Measurements from ENCODE around the gene NKX1-2. TPM values are rescaled to one million over a fixed set of nuclear protein-coding genes. Genes with fewer than 3 reads are reported as not detected.

Gene NKX1-2
- total RNA-seq, 1 experiment from 2014 or later = 57.7 TPM

DNA sequence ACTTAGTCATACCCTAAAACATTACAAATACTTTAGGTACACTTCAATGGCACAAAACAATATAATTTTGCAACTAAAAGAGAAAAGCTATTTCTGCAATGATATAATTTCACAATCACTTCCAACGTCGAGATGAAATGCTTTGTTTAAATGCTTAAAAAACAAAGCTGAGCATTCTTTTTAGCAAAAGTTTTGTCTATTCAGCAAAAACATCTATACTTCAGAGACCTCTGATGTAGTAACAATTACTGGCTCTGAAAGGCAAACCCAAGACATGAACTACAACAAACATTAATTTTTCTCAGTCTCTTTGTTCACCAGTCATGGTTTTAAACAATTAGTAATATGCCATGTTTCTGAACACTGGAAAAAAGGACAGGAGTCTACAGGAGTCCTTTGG, 47.6 kb downstream of the NKX1-2 start:
- Mint-ChIP-seq H3K27ac (no peak overlapping the region), H3K27me3 (ENCODE audit: low read depth) (no peaks in the 10 kb centered on the region), H3K4me1 (peaks cover 9% of the 10 kb centered on the region), H3K9me3 (no peaks in the 10 kb centered on the region), H3K4me3 (no peak overlapping the region), H3K36me3 (peaks cover 48% of the 10 kb centered on the region)
- CTCF ChIA-PET = no interaction called here
- TF ChIP-seq, protein P1, sequence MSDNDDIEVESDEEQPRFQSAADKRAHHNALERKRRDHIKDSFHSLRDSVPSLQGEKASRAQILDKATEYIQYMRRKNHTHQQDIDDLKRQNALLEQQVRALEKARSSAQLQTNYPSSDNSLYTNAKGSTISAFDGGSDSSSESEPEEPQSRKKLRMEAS (CRISPR knock-in tag; IDR thresholded peaks at IDR 0.05) = no peak
- TF ChIP-seq, protein P2, sequence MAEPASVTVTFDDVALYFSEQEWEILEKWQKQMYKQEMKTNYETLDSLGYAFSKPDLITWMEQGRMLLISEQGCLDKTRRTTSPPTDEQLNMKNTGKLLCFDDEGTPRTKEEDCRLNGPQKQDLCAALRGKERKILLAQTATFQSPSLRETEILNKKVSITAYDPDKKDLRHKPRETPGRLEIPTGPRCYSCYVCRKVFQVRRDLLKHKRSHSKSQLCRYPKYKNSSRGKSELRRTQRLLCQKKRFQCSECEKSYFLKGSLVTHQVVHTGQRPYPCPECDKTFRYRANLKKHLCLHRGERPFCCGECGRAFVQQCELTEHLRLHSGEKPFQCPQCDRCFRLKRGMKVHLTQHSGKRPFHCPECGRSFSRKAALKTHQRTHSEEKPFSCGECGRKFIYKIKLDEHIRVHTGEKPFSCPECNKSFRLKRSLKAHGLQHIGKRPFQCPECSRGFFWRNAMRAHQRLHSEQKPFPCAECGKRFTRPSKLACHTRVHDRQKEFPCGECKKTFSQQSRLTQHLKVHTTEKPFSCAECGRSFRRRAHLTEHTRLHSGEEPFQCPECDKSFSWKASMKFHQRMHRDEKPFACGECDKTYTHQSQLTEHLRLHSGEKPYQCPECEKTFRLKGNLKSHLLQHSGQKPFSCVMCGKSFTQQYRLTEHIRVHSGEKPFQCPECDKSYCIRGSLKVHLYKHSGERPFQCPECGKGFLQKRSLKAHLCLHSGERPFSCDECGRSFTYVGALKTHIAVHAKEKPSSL (CRISPR knock-in tag; conservative IDR thresholded peaks at IDR 0.05) = no peak
- TF ChIP-seq GRHL2 (CRISPR knock-in tag; IDR thresholded peaks at IDR 0.05; ENCODE audit: insufficient replicate concordance, severe bottlenecking) = no peak
- TF ChIP-seq PRRX2 (CRISPR knock-in tag; IDR thresholded peaks at IDR 0.05) = no peak
- no peak for TF ChIP-seq NR2C2 (CRISPR knock-in tag; IDR thresholded peaks at IDR 0.05)
- TF ChIP-seq ZBTB21 (CRISPR knock-in tag; IDR thresholded peaks at IDR 0.05; ENCODE audit: borderline replicate concordance) = no peak
- TF ChIP-seq JAZF1 (CRISPR knock-in tag; IDR thresholded peaks at IDR 0.05) = no peak
- TF ChIP-seq, protein P3, sequence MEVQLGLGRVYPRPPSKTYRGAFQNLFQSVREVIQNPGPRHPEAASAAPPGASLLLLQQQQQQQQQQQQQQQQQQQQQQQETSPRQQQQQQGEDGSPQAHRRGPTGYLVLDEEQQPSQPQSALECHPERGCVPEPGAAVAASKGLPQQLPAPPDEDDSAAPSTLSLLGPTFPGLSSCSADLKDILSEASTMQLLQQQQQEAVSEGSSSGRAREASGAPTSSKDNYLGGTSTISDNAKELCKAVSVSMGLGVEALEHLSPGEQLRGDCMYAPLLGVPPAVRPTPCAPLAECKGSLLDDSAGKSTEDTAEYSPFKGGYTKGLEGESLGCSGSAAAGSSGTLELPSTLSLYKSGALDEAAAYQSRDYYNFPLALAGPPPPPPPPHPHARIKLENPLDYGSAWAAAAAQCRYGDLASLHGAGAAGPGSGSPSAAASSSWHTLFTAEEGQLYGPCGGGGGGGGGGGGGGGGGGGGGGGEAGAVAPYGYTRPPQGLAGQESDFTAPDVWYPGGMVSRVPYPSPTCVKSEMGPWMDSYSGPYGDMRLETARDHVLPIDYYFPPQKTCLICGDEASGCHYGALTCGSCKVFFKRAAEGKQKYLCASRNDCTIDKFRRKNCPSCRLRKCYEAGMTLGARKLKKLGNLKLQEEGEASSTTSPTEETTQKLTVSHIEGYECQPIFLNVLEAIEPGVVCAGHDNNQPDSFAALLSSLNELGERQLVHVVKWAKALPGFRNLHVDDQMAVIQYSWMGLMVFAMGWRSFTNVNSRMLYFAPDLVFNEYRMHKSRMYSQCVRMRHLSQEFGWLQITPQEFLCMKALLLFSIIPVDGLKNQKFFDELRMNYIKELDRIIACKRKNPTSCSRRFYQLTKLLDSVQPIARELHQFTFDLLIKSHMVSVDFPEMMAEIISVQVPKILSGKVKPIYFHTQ (CRISPR knock-in tag; IDR thresholded peaks at IDR 0.05) = no peak
- TF ChIP-seq, protein P4, sequence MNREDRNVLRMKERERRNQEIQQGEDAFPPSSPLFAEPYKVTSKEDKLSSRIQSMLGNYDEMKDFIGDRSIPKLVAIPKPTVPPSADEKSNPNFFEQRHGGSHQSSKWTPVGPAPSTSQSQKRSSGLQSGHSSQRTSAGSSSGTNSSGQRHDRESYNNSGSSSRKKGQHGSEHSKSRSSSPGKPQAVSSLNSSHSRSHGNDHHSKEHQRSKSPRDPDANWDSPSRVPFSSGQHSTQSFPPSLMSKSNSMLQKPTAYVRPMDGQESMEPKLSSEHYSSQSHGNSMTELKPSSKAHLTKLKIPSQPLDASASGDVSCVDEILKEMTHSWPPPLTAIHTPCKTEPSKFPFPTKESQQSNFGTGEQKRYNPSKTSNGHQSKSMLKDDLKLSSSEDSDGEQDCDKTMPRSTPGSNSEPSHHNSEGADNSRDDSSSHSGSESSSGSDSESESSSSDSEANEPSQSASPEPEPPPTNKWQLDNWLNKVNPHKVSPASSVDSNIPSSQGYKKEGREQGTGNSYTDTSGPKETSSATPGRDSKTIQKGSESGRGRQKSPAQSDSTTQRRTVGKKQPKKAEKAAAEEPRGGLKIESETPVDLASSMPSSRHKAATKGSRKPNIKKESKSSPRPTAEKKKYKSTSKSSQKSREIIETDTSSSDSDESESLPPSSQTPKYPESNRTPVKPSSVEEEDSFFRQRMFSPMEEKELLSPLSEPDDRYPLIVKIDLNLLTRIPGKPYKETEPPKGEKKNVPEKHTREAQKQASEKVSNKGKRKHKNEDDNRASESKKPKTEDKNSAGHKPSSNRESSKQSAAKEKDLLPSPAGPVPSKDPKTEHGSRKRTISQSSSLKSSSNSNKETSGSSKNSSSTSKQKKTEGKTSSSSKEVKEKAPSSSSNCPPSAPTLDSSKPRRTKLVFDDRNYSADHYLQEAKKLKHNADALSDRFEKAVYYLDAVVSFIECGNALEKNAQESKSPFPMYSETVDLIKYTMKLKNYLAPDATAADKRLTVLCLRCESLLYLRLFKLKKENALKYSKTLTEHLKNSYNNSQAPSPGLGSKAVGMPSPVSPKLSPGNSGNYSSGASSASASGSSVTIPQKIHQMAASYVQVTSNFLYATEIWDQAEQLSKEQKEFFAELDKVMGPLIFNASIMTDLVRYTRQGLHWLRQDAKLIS (CRISPR knock-in tag; IDR thresholded peaks at IDR 0.05; ENCODE audit: borderline replicate concordance) = no peak
- TF ChIP-seq, protein P5, sequence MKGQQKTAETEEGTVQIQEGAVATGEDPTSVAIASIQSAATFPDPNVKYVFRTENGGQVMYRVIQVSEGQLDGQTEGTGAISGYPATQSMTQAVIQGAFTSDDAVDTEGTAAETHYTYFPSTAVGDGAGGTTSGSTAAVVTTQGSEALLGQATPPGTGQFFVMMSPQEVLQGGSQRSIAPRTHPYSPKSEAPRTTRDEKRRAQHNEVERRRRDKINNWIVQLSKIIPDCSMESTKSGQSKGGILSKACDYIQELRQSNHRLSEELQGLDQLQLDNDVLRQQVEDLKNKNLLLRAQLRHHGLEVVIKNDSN (CRISPR knock-in tag; IDR thresholded peaks at IDR 0.05) = no peak
- no peak for TF ChIP-seq FOXP1 (CRISPR knock-in tag; IDR thresholded peaks at IDR 0.05; ENCODE audit: borderline replicate concordance)
- POLR2A ChIA-PET = no interaction called here
- no peak for ATAC-seq
- DNase-seq (ENCODE audit: low spot score) = no peak

DNA sequence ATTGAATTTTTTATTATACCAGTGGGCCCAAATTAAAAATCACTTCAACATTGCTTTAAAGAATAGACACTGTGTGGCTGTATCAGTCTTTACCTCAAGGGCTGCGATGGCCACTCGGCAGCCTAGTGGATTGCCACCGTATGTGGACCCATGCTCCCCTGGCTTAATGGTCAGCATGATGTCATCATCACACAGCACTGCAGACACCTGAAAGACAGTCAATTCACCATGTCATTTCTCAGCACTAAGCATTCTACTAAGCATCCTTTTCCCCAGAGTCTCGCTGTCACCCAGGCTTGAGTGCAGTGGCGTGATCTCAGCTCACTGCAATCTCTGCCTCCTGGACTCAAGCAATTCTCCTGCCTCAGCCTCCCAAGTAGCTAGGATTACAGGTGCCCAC, 48.2 kb downstream of the NKX1-2 start:
- H3K9me3 Mint-ChIP-seq = no peaks in the 10 kb centered on the region
- TF ChIP-seq NR2C2 (CRISPR knock-in tag; IDR thresholded peaks at IDR 0.05) (no peak), JAZF1 (CRISPR knock-in tag; IDR thresholded peaks at IDR 0.05) (no peak), OVOL2 (CRISPR knock-in tag; IDR thresholded peaks at IDR 0.05; ENCODE audit: borderline replicate concordance) (no peak), ZNF138 (CRISPR knock-in tag; conservative IDR thresholded peaks at IDR 0.05) (no peak), JUN (CRISPR knock-in tag; IDR thresholded peaks at IDR 0.05) (no peak)
- TF ChIP-seq, protein P6, sequence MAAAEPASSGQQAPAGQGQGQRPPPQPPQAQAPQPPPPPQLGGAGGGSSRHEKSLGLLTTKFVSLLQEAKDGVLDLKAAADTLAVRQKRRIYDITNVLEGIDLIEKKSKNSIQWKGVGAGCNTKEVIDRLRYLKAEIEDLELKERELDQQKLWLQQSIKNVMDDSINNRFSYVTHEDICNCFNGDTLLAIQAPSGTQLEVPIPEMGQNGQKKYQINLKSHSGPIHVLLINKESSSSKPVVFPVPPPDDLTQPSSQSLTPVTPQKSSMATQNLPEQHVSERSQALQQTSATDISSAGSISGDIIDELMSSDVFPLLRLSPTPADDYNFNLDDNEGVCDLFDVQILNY (CRISPR knock-in tag; IDR thresholded peaks at IDR 0.05) = no peak
- TF ChIP-seq, protein P7, sequence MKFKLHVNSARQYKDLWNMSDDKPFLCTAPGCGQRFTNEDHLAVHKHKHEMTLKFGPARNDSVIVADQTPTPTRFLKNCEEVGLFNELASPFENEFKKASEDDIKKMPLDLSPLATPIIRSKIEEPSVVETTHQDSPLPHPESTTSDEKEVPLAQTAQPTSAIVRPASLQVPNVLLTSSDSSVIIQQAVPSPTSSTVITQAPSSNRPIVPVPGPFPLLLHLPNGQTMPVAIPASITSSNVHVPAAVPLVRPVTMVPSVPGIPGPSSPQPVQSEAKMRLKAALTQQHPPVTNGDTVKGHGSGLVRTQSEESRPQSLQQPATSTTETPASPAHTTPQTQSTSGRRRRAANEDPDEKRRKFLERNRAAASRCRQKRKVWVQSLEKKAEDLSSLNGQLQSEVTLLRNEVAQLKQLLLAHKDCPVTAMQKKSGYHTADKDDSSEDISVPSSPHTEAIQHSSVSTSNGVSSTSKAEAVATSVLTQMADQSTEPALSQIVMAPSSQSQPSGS (CRISPR knock-in tag; IDR thresholded peaks at IDR 0.05; ENCODE audit: borderline replicate concordance, low read depth) = no peak
- TF ChIP-seq, protein P1 (CRISPR knock-in tag; IDR thresholded peaks at IDR 0.05) = no peak
- TF ChIP-seq, protein P8, sequence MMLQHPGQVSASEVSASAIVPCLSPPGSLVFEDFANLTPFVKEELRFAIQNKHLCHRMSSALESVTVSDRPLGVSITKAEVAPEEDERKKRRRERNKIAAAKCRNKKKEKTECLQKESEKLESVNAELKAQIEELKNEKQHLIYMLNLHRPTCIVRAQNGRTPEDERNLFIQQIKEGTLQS (CRISPR knock-in tag; conservative IDR thresholded peaks at IDR 0.05) = no peak
- TF ChIP-seq, protein P9, sequence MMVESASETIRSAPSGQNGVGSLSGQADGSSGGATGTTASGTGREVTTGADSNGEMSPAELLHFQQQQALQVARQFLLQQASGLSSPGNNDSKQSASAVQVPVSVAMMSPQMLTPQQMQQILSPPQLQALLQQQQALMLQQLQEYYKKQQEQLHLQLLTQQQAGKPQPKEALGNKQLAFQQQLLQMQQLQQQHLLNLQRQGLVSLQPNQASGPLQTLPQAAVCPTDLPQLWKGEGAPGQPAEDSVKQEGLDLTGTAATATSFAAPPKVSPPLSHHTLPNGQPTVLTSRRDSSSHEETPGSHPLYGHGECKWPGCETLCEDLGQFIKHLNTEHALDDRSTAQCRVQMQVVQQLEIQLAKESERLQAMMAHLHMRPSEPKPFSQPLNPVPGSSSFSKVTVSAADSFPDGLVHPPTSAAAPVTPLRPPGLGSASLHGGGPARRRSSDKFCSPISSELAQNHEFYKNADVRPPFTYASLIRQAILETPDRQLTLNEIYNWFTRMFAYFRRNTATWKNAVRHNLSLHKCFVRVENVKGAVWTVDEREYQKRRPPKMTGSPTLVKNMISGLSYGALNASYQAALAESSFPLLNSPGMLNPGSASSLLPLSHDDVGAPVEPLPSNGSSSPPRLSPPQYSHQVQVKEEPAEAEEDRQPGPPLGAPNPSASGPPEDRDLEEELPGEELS (CRISPR knock-in tag; IDR thresholded peaks at IDR 0.05) = no peak

More for the DNA sequence above, 48.2 kb downstream of the NKX1-2 start:
- Mint-ChIP-seq H3K36me3 (peaks cover 46% of the 10 kb centered on the region), H3K4me3 (no peak overlapping the region), H3K4me1 (peaks cover 9% of the 10 kb centered on the region), H3K27ac (no peak overlapping the region), H3K27me3 (ENCODE audit: low read depth) (no peaks in the 10 kb centered on the region)
- ChIA-PET CTCF (interaction anchor here (1.0 kb wide), 1 partner anchor 13 kb away, joined by 4 read pairs; no protein-coding TSS in a partner anchor), POLR2A (no interaction called here)
- DNase-seq (ENCODE audit: low spot score) (no peak), ATAC-seq (no peak)
